CD1c-positive myeloid dendritic cell (primary cell): ENCODE measurements around the gene TEX51.

Source experiments
- DNase-seq: peaks from one replicate; pipeline ENCODE4 v3.0.0-alpha.2; 2016; ENCODE audit errors: extremely low spot score

Gene TEX51

GRCh38 chr2:126898636-126899035 is at the start of gene TEX51:
TSS of gene TEX51 (plus strand) at chr2:126898890. CDS start at chr2:126898919, 29 bp downstream.
- no peak for DNase-seq

- DNase-seq = no peak
Observed at GRCh38 chr2:126849054-126849453, 49.6 kb upstream of the TEX51 start.

GRCh38 chr2:126849486-126849885 is 49.2 kb upstream of the TEX51 start:
- DNase-seq = no peak

GRCh38 chr2:126849991-126850535 is 48.6 kb upstream of the TEX51 start:
- no peak for DNase-seq

GRCh38 chr2:126850940-126851339 is 47.8 kb upstream of the TEX51 start:
- no peak for DNase-seq

- DNase-seq = no peak
Observed at GRCh38 chr2:126851756-126852155, 46.9 kb upstream of the TEX51 start.

- DNase-seq = no peak
Observed at GRCh38 chr2:126852361-126852760, 46.3 kb upstream of the TEX51 start.

- no peak for DNase-seq
Observed at GRCh38 chr2:126855606-126856005, 43.1 kb upstream of the TEX51 start.

- no peak for DNase-seq
Observed at GRCh38 chr2:126856403-126856802, 42.3 kb upstream of the TEX51 start.

GRCh38 chr2:126857502-126857901 is 41.2 kb upstream of the TEX51 start:
- no peak for DNase-seq

GRCh38 chr2:126858013-126858412 is 40.7 kb upstream of the TEX51 start:
- no peak for DNase-seq

- DNase-seq = no peak
Observed at GRCh38 chr2:126858436-126858835, 40.3 kb upstream of the TEX51 start.

GRCh38 chr2:126858991-126859390 is 39.7 kb upstream of the TEX51 start:
- DNase-seq = no peak

- no peak for DNase-seq
Observed at GRCh38 chr2:126859631-126860030, 39.1 kb upstream of the TEX51 start.

GRCh38 chr2:126860385-126860784 is 38.3 kb upstream of the TEX51 start:
- no peak for DNase-seq

GRCh38 chr2:126862730-126863129 is 36.0 kb upstream of the TEX51 start:
- no peak for DNase-seq

GRCh38 chr2:126863336-126864015 is 35.2 kb upstream of the TEX51 start:
- DNase-seq = no peak

GRCh38 chr2:126864861-126865260 is 33.8 kb upstream of the TEX51 start:
- DNase-seq = no peak

GRCh38 chr2:126866451-126866850 is 32.2 kb upstream of the TEX51 start:
- no peak for DNase-seq

GRCh38 chr2:126874961-126875360 is 23.7 kb upstream of the TEX51 start:
- no peak for DNase-seq

GRCh38 chr2:126876631-126877030 is 22.1 kb upstream of the TEX51 start:
- DNase-seq = no peak

GRCh38 chr2:126877041-126877440 is 21.6 kb upstream of the TEX51 start:
- DNase-seq = no peak

GRCh38 chr2:126877861-126878565 is 20.7 kb upstream of the TEX51 start:
- DNase-seq = no peak
